ENCODE data around the gene MSANTD7. TPM values are rescaled to one million over a fixed set of nuclear protein-coding genes. Genes with fewer than 3 reads are reported as not detected.

MSANTD7 gene
- total and polyA plus RNA-seq, 2 of the 13 experiments (the other 11 are each of a cell fraction or from before 2014, with no cell fraction given): 3.7 to 16.7 TPM

DNA sequence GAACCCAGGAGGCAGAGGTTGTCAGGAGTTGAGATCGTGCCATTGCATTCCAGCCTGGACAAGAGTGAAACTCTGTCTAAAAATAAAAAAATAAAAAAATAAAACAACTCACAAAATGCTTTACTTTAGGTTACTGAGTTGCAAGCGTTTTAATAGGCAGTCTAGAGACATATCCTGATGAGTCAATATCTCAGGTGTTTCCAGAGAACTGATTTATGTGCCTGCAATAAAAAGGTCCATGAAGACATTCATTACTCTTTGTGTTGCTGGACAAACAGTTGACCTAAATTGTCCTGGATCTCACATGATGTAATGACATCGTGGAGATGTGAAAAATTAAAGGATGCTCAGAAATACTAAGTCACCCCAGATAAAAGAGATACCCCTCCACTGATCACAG is 31.8 kb upstream of the MSANTD7 start (continued):
- TF ChIP-seq, protein P1, sequence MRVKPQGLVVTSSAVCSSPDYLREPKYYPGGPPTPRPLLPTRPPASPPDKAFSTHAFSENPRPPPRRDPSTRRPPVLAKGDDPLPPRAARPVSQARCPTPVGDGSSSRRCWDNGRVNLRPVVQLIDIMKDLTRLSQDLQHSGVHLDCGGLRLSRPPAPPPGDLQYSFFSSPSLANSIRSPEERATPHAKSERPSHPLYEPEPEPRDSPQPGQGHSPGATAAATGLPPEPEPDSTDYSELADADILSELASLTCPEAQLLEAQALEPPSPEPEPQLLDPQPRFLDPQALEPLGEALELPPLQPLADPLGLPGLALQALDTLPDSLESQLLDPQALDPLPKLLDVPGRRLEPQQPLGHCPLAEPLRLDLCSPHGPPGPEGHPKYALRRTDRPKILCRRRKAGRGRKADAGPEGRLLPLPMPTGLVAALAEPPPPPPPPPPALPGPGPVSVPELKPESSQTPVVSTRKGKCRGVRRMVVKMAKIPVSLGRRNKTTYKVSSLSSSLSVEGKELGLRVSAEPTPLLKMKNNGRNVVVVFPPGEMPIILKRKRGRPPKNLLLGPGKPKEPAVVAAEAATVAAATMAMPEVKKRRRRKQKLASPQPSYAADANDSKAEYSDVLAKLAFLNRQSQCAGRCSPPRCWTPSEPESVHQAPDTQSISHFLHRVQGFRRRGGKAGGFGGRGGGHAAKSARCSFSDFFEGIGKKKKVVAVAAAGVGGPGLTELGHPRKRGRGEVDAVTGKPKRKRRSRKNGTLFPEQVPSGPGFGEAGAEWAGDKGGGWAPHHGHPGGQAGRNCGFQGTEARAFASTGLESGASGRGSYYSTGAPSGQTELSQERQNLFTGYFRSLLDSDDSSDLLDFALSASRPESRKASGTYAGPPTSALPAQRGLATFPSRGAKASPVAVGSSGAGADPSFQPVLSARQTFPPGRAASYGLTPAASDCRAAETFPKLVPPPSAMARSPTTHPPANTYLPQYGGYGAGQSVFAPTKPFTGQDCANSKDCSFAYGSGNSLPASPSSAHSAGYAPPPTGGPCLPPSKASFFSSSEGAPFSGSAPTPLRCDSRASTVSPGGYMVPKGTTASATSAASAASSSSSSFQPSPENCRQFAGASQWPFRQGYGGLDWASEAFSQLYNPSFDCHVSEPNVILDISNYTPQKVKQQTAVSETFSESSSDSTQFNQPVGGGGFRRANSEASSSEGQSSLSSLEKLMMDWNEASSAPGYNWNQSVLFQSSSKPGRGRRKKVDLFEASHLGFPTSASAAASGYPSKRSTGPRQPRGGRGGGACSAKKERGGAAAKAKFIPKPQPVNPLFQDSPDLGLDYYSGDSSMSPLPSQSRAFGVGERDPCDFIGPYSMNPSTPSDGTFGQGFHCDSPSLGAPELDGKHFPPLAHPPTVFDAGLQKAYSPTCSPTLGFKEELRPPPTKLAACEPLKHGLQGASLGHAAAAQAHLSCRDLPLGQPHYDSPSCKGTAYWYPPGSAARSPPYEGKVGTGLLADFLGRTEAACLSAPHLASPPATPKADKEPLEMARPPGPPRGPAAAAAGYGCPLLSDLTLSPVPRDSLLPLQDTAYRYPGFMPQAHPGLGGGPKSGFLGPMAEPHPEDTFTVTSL (CRISPR knock-in tag; IDR thresholded peaks at IDR 0.05; ENCODE audit: borderline replicate concordance): no peak
- no peak for TF ChIP-seq DMAP1 (CRISPR knock-in tag; IDR thresholded peaks at IDR 0.05)
- no peak for TF ChIP-seq NR2C2 (CRISPR knock-in tag; IDR thresholded peaks at IDR 0.05; ENCODE audit: borderline replicate concordance)

DNA sequence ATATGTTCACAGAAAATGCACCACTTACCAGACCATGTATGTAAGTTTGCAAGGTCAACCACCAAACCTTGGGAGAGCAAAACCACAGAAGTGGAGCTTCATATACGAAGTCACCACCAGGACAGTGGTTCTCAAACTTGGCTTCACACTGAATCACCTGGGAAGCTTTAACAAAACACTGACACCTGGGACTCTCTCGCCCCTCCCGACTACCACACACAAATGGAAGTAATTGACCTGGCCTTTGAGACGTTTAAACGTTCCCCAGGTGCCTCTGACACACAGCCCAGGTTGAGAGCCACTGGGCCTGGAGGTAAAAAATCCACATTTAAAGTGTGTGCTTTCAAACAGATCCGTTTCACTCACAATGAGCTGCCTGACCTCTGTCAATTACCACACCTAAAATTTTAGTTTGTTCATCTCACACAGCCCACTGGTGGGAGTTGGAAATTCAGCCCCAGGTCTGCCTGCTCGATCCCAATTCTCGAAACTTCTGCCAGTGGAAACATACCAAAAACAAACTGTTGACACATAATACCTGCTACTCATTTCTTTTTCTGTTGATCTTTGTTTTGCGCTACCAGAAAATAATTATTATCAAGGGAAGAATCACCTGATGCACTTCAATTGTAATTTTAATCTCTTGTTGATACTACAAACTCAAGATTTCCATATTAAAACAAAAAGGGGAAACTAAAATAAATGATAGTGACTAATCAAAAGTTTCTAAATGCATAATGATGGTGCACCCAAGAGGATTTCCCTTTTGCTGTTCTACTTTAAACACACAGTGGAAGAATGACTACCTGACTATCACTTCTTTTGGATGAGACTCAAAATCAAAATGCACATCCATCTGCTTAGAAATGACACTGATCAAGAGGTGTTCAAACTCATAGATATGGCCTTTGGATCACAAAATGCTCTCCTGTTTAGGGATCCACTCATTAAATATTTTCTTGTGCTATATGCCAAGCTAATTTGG is 26.8 kb upstream of the MSANTD7 start:
- ATAC-seq: no peak
- Histone ChIP-seq H4K20me1 (ENCODE audit: insufficient read depth, low read length) (no peaks in the 10 kb centered on the region), H3K79me2 (ENCODE audit: insufficient read depth, low read length) (no peaks in the 10 kb centered on the region), H3K4me3 (replicated peaks in 1 of 3; ENCODE audit: insufficient read depth in 1 of 3, low read depth in 2 of 3, low read length in 3 of 3) (no peak overlapping the region), H3K27me3 (ENCODE audit: control insufficient read depth in 1 of 2, insufficient read depth in 2 of 2, low read length in 2 of 2) (no peaks in the 10 kb centered on the region; a peak in 1 of 5 replicates), H3K36me3 (replicated peaks in 1 of 2; ENCODE audit: control insufficient read depth in 1 of 2, insufficient read depth in 2 of 2, low read length in 2 of 2) (no peaks in the 10 kb centered on the region), H3K9ac (ENCODE audit: insufficient read depth, low read depth, low read length) (no peak overlapping the region), H3K9me3 (ENCODE audit: low read length) (no peaks in the 10 kb centered on the region), H2AFZ (ENCODE audit: low read length) (no peak overlapping the region), H3K4me2 (ENCODE audit: low read depth, low read length) (peak overlapping the region; percentile 46; the same call in 1 of the 2 replicates), H3K4me1 (ENCODE audit: insufficient read depth, low read length) (0 out of 2 replicates have a peak, but pooled peaks cover 7% of the 10 kb centered on the region), H3K27ac (ENCODE audit: extremely low read length, insufficient read depth, low read length) (no peak overlapping the region)
- BruUV-seq (replicated peaks): no TSS peak
- no peak for FAIRE-seq
- CTCF ChIA-PET (ENCODE audit: low intra/inter-chr PET ratio, low total read pairs): no interaction called here
- in situ Hi-C loops (cut with HindIII; ENCODE audit: extremely low pct_ligation_motif_present, low pct_unique_long_range_greater_than_20kb) (loop anchor here (25.0 kb wide), 1 partner anchor 624 kb away; no protein-coding TSS in a partner anchor), intact Hi-C loops (cut with micrococcal nuclease; ENCODE audit: unreplicated experiment) (no loop called here)
- 15% methylated on average over 9 of the region's 9 CpGs for WGBS (ENCODE audit: low lambda C conversion rate)
- DNase-seq (ENCODE audit: low spot score): no peak
- POLR2A ChIA-PET: interaction anchor here (1.1 kb wide), 1 partner anchor 27 kb away, joined by 3 read pairs; the partner anchor contains the start of genes CDNF, HSPA14 and MSANTD7
- TF ChIP-seq, protein P2, sequence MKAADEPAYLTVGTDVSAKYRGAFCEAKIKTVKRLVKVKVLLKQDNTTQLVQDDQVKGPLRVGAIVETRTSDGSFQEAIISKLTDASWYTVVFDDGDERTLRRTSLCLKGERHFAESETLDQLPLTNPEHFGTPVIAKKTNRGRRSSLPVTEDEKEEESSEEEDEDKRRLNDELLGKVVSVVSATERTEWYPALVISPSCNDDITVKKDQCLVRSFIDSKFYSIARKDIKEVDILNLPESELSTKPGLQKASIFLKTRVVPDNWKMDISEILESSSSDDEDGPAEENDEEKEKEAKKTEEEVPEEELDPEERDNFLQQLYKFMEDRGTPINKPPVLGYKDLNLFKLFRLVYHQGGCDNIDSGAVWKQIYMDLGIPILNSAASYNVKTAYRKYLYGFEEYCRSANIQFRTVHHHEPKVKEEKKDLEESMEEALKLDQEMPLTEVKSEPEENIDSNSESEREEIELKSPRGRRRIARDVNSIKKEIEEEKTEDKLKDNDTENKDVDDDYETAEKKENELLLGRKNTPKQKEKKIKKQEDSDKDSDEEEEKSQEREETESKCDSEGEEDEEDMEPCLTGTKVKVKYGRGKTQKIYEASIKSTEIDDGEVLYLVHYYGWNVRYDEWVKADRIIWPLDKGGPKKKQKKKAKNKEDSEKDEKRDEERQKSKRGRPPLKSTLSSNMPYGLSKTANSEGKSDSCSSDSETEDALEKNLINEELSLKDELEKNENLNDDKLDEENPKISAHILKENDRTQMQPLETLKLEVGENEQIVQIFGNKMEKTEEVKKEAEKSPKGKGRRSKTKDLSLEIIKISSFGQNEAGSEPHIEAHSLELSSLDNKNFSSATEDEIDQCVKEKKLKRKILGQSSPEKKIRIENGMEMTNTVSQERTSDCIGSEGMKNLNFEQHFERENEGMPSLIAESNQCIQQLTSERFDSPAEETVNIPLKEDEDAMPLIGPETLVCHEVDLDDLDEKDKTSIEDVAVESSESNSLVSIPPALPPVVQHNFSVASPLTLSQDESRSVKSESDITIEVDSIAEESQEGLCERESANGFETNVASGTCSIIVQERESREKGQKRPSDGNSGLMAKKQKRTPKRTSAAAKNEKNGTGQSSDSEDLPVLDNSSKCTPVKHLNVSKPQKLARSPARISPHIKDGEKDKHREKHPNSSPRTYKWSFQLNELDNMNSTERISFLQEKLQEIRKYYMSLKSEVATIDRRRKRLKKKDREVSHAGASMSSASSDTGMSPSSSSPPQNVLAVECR (CRISPR knock-in tag; IDR thresholded peaks at IDR 0.05; ENCODE audit: borderline replicate concordance): no peak
- TF ChIP-seq NFYB (CRISPR knock-in tag; IDR thresholded peaks at IDR 0.05) (no peak), ZSCAN21 (CRISPR knock-in tag; IDR thresholded peaks at IDR 0.05; ENCODE audit: borderline replicate concordance) (no peak), TARDBP (CRISPR knock-in tag; IDR thresholded peaks at IDR 0.05) (no peak)
